ENCODE results near the gene C22orf23.

- TF ChIP-seq POLR2A (IDR thresholded peaks at IDR 0.05) (no peak), CTCF (IDR thresholded peaks at IDR 0.05) (no peak)
Measured at GRCh38 chr22:37904572-37905533, 48.5 kb downstream of the C22orf23 start.
